Activated T-cell treated with anti-CD3 and anti-CD28 coated beads, Interleukin-2, amount 50 U/mL, for 24 hours (primary cell): Measurements from ENCODE around the gene CRLF1.

Source experiments
- DNase-seq: peaks from one replicate; pipeline ENCODE4 v3.0.0-alpha.2; 2020
- H3K27ac Mint-ChIP-seq: 2 replicates; pipeline ENCODE4 v1.8.0; 2020; ENCODE audit warnings: mild to moderate bottlenecking, mixed read lengths
- H3K27me3 Mint-ChIP-seq: 2 replicates; pipeline ENCODE4 v1.8.0; 2020; ENCODE audit warnings: mixed read lengths
- H3K36me3 Mint-ChIP-seq: 2 replicates; pipeline ENCODE4 v1.8.0; 2020; ENCODE audit warnings: low read depth, mixed read lengths
- H3K4me1 Mint-ChIP-seq: 2 replicates; pipeline ENCODE4 v1.8.0; 2020; ENCODE audit warnings: low read depth, mixed read lengths
- H3K4me3 Mint-ChIP-seq: 2 replicates; pipeline ENCODE4 v1.8.0; 2020; ENCODE audit warnings: mild to moderate bottlenecking, moderate library complexity, mixed read lengths
- H3K9me3 Mint-ChIP-seq: 2 replicates; pipeline ENCODE4 v1.8.0; 2020; ENCODE audit warnings: mixed read lengths

Gene CRLF1

GRCh38 chr19:18620311-18620710 lies 13.7 kb upstream of the CRLF1 start:
- Mint-ChIP-seq H3K27ac (no peak overlapping the region), H3K27me3 (peaks cover 24% of the 10 kb centered on the region), H3K9me3 (no peaks in the 10 kb centered on the region), H3K4me3 (no peak overlapping the region), H3K4me1 (no peaks in the 10 kb centered on the region), H3K36me3 (no peaks in the 10 kb centered on the region)
- no peak for DNase-seq

GRCh38 chr19:18618236-18618635 lies 11.6 kb upstream of the CRLF1 start:
- Mint-ChIP-seq H3K9me3 (no peaks in the 10 kb centered on the region), H3K27ac (no peak overlapping the region), H3K27me3 (peaks cover 44% of the 10 kb centered on the region), H3K36me3 (no peaks in the 10 kb centered on the region), H3K4me3 (no peak overlapping the region), H3K4me1 (peaks cover 3% of the 10 kb centered on the region)
- no peak for DNase-seq

GRCh38 chr19:18617562-18617961 lies 11.0 kb upstream of the CRLF1 start:
- DNase-seq: no peak
- H3K9me3 Mint-ChIP-seq: no peaks in the 10 kb centered on the region
- no peaks in the 10 kb centered on the region for H3K36me3 Mint-ChIP-seq
- no peak overlapping the region for H3K27ac Mint-ChIP-seq
- H3K4me3 Mint-ChIP-seq: no peak overlapping the region
- H3K27me3 Mint-ChIP-seq: peaks cover 47% of the 10 kb centered on the region
- H3K4me1 Mint-ChIP-seq: peaks cover 4% of the 10 kb centered on the region

- H3K27me3 Mint-ChIP-seq: peaks cover 59% of the 10 kb centered on the region
- H3K9me3 Mint-ChIP-seq: no peaks in the 10 kb centered on the region
- H3K4me1 Mint-ChIP-seq: peaks cover 15% of the 10 kb centered on the region
- no peak overlapping the region for H3K27ac Mint-ChIP-seq
- no peak overlapping the region for H3K4me3 Mint-ChIP-seq
- DNase-seq: no peak
- no peaks in the 10 kb centered on the region for H3K36me3 Mint-ChIP-seq
Observed at GRCh38 chr19:18616023-18616422, 9.4 kb upstream of the CRLF1 start.

GRCh38 chr19:18613589-18614234 lies 7.1 kb upstream of the CRLF1 start:
- H3K4me1 Mint-ChIP-seq: peaks cover 16% of the 10 kb centered on the region
- H3K36me3 Mint-ChIP-seq: no peaks in the 10 kb centered on the region
- H3K27ac Mint-ChIP-seq: no peak overlapping the region
- H3K27me3 Mint-ChIP-seq: peaks cover 80% of the 10 kb centered on the region
- H3K9me3 Mint-ChIP-seq: no peaks in the 10 kb centered on the region
- H3K4me3 Mint-ChIP-seq: peak overlapping the region; percentile 38
- no peak for DNase-seq

GRCh38 chr19:18612772-18613588 lies 6.4 kb upstream of the CRLF1 start, which contains the start of gene TMEM59L:
TMEM59L (plus strand) TSS chr19:18612870; CDS start chr19:18612959, 89 bp downstream.
- Mint-ChIP-seq H3K9me3 (no peaks in the 10 kb centered on the region), H3K4me3 (peak within 1 kb of the TSS; percentile 62), H3K27me3 (peaks cover 87% of the 10 kb centered on the region), H3K36me3 (no peaks in the 10 kb centered on the region), H3K4me1 (peaks cover 17% of the 10 kb centered on the region), H3K27ac (no peak within 1 kb of the TSS)
- DNase-seq: peak; percentile 64

GRCh38 chr19:18612051-18612771 lies 5.6 kb upstream of the CRLF1 start:
- Mint-ChIP-seq H3K27ac (no peak overlapping the region), H3K36me3 (no peaks in the 10 kb centered on the region), H3K9me3 (no peaks in the 10 kb centered on the region), H3K27me3 (peaks cover 87% of the 10 kb centered on the region), H3K4me1 (peaks cover 22% of the 10 kb centered on the region), H3K4me3 (peak overlapping the region; percentile 62)
- DNase-seq: no peak

GRCh38 chr19:18611327-18612050 lies 4.9 kb upstream of the CRLF1 start:
- Mint-ChIP-seq H3K4me3 (peak overlapping the region; percentile 62), H3K27ac (no peak overlapping the region), H3K9me3 (no peaks in the 10 kb centered on the region), H3K27me3 (peaks cover 86% of the 10 kb centered on the region), H3K4me1 (peaks cover 22% of the 10 kb centered on the region), H3K36me3 (no peaks in the 10 kb centered on the region)
- no peak for DNase-seq

GRCh38 chr19:18610556-18611326 lies 4.1 kb upstream of the CRLF1 start:
- no peak overlapping the region for H3K4me3 Mint-ChIP-seq
- peaks cover 79% of the 10 kb centered on the region for H3K27me3 Mint-ChIP-seq
- no peaks in the 10 kb centered on the region for H3K36me3 Mint-ChIP-seq
- H3K27ac Mint-ChIP-seq: no peak overlapping the region
- DNase-seq: no peak
- H3K9me3 Mint-ChIP-seq: no peaks in the 10 kb centered on the region
- H3K4me1 Mint-ChIP-seq: peaks cover 22% of the 10 kb centered on the region

- Mint-ChIP-seq H3K9me3 (no peaks in the 10 kb centered on the region), H3K36me3 (no peaks in the 10 kb centered on the region), H3K4me1 (peaks cover 24% of the 10 kb centered on the region), H3K27ac (no peak overlapping the region), H3K4me3 (no peak overlapping the region), H3K27me3 (peaks cover 79% of the 10 kb centered on the region)
- DNase-seq: no peak
Observed at GRCh38 chr19:18610245-18610555, 3.6 kb upstream of the CRLF1 start.

GRCh38 chr19:18609717-18610051 lies 3.1 kb upstream of the CRLF1 start:
- H3K27me3 Mint-ChIP-seq: peaks cover 80% of the 10 kb centered on the region
- no peak overlapping the region for H3K4me3 Mint-ChIP-seq
- no peak overlapping the region for H3K27ac Mint-ChIP-seq
- H3K36me3 Mint-ChIP-seq: no peaks in the 10 kb centered on the region
- peaks cover 24% of the 10 kb centered on the region for H3K4me1 Mint-ChIP-seq
- H3K9me3 Mint-ChIP-seq: no peaks in the 10 kb centered on the region
- no peak for DNase-seq

- Mint-ChIP-seq H3K27me3 (peaks cover 80% of the 10 kb centered on the region), H3K9me3 (no peaks in the 10 kb centered on the region), H3K36me3 (no peaks in the 10 kb centered on the region), H3K4me3 (no peak overlapping the region), H3K27ac (no peak overlapping the region), H3K4me1 (peaks cover 24% of the 10 kb centered on the region)
- DNase-seq: no peak
Observed at GRCh38 chr19:18608805-18609716, 2.5 kb upstream of the CRLF1 start.

GRCh38 chr19:18608102-18608804 lies 1.7 kb upstream of the CRLF1 start:
- Mint-ChIP-seq H3K9me3 (no peaks in the 10 kb centered on the region), H3K36me3 (no peaks in the 10 kb centered on the region), H3K4me3 (no peak overlapping the region), H3K27me3 (peaks cover 76% of the 10 kb centered on the region), H3K4me1 (peaks cover 23% of the 10 kb centered on the region), H3K27ac (no peak overlapping the region)
- DNase-seq: no peak
